ENCODE data around the gene AWAT2.

AWAT2 gene, protein sequence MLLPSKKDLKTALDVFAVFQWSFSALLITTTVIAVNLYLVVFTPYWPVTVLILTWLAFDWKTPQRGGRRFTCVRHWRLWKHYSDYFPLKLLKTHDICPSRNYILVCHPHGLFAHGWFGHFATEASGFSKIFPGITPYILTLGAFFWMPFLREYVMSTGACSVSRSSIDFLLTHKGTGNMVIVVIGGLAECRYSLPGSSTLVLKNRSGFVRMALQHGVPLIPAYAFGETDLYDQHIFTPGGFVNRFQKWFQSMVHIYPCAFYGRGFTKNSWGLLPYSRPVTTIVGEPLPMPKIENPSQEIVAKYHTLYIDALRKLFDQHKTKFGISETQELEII

DNA sequence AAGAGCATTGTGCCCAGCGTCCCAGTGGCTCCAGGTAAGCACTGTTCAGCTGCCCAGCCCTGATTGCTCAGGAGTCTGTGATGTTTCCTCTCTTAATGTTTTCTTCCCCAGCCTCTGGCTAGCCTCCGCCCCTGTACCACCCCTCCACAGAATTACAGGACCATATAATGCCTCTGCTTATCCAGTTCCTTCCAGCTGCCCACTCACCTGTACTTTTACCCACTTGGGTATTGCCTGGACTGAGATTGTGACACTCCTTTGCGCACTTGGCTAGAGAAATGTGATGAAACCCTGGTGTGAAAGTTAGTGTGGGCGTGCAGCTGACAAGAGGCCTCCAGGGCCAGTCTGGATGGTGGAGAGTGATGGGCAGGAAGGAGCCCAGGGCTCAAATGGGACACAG lies at the start of gene AWAT2:
Gene AWAT2 (minus strand): TSS at position 14 of the 400 bp plus-strand sequence. CDS start 6 bp downstream, at position 8.
- no peak for DNase-seq (ENCODE audit: low spot score)

DNA sequence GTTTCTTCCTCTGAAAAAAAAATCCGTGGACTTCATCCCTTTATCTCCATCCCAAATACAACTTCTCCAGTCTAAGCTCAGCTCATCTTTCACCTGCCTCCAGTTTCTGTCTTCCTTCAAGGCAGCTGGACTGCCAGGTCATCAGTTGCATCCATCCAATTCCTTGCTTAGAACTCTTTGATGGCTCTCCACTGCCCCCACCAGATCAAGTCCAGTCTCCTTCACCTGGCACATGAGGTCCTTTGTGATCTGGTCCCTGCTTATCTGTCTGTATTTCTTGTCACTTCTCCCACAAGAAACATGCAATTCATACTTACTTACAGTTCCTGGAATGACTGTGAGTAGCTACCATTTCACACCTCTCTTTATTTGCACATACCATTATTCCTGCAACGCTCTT lies 46.3 kb upstream of the AWAT2 start:
- DNase-seq (ENCODE audit: low spot score), result peak; percentile 42

DNA sequence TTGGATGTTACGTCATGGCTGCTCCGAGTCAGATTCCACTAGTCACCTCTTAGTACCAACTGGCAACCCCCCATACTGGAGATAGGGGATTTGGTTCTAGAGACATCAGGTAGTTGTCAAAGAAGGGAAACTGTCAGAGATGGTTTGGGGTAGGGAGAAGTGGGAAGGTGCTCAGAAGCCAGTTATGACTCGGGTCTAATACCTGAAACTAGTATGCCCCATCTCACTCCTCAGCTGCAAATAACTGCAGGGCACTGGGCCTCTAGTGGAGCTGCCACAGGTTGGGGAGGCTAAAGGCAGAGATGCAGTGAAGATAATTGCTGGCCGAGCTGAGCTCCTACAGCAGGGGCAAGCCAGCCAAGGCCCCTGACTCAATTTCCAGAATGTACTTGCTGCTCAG lies 42.5 kb upstream of the AWAT2 start:
- no peak for DNase-seq (ENCODE audit: low spot score)

DNA sequence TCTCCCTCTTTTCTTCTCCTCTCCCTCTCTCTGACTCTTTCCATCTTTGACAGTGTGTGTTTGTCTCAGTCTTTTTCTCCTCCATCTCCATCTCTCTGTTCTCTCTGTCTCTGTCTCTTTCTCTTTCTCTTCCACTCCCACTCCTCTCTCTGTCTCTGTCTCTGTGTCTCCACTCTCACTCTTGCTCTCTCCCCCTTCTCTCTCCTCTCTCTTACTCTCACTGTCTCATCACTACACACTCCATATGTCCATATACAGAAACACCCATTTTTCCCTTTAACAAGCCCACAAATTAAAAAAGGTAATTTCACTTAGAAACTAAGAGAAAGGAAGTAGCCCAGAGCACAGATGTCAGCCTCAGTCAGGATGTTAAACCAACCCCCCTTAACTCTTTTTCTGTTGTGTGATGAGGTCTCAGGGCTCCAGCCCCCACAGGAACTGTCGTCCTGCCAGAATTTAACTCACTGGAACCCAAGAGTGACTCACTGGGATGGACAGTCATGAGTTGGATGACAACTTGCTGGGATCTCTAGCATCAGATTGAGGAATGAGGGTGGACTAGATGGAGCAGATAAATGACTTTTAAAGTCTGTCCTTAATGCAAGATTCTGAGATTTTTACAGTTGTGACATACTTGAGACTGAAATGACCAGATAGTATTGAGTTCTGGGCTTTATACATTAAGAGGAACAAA lies 40.0 kb upstream of the AWAT2 start:
- DNase-seq (ENCODE audit: low spot score), result no peak

DNA sequence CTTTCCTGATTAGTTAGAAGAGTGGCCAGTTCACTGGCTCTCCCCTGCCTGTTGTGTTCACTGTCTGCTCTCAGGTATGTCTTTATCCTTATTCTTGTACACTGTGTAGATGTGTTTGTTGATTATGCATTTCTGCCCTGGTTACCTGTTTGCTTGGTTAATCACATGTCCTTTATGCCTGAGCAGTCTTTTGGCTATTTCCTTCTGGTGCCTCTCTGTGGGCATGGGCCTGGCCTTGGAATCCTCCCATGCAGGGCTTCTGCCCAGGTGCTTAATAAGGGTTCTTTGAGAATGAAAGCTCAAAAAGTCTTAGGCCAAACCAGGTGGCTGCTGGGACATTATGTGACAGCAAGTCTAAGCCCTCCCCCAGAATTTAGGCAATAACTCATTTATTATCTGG lies 39.0 kb upstream of the AWAT2 start:
- DNase-seq (ENCODE audit: low spot score), result no peak

DNA sequence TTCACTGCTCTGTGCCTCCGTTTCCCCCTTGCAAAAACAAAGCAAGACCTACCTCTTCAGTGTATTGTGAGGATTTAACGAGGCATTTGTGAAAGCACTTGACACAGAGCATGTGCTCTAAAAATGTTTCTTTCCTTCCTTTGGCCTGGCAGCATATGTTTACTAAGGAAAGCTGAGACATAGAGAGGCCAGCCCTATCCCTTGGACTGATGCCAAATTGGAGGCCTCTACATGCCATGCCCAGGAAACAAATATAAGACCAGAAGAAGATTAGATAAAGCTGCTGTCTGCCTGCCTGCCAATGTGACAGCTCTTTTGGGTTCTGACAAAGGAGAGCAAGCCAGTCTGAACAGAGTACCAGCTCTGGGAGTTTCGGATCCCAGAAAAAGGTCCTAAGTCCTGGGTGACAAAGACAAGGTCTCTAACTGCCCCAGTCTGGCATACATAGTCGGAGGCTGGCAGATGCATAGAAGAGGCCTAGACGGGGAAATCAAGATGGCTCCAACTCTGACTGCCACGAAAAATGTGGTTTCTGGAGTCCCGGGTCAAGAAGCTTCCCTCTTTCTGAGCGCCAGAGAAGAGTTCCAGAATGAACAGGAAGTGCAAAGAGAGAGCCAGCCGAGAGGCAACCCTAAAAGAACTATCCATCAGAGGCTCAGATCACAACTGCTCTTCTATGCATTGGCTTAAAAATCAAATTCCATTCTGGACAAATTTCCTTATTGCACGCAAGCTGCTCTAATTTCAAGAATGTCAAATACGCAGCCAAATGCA lies 38.3 kb upstream of the AWAT2 start:
- no peak for DNase-seq (ENCODE audit: low spot score)

DNA sequence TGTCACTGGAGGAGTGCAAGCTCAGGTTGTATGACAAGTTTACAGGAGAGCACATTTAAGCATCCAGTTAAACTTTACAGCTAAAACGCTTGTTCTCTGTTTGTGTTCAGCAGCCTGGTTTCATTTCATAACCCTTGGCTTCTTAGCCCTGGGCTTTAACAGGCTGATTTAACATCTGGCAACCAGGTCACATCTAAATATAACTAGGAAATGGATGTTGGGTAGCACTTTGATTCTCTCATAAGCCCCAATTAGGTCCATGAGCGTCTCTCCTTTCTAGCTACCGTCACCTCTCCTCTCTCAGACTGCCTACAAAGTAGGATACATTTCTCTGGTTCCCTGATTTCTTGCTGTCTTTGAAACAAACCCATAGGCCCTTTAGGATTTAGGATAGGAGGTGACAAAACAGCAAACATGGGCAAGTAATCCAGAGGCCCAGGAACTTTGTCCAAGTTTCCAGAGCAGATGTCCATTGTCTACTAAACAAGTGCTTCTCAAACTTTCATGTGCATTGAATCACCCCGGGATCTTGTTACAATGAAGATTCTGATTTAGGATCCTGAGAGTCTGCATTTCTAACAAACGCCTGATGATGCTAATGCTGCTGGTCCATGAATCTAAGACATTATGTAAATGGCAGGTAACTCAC lies 35.0 kb upstream of the AWAT2 start:
- DNase-seq (ENCODE audit: low spot score), result no peak

DNA sequence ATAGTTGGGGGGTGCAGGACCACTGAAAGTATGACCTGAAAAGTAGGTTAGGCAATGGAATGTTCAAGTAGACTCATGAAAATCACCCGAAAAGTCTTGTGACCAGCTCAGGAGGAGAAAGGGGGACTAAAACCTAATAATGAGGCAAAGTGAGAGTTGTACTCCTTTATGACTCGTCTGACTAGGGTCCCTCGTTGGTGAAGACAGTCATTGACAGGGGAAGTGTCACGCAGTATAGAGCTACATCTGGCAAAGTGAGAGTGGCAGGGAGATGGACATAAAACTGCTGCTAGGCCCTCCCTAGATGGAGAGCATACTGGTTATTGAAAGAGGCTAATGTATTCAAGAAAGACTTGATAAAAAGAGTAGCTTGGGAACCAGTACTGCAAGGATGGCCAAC lies 33.0 kb upstream of the AWAT2 start:
- no peak for DNase-seq (ENCODE audit: low spot score)

DNA sequence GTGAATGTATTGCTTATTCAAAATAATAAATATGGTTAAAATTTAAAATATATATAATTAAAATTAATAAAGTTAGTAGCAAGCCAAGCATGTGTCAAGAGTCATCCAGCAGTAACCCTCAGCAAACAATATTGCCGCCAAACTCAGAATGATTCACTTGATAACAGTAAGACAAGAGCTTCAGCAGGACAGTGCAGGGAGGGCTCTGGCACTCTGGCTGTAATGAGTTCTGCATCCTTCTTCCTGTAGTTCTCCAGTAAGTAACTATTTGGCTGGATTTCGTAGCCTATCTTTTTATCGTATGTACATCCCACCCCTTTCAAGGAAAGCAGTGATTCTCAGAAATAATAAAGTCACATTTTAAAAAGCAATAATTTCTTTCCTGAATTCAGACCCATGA lies 30.1 kb upstream of the AWAT2 start:
- DNase-seq (ENCODE audit: low spot score), result no peak

DNA sequence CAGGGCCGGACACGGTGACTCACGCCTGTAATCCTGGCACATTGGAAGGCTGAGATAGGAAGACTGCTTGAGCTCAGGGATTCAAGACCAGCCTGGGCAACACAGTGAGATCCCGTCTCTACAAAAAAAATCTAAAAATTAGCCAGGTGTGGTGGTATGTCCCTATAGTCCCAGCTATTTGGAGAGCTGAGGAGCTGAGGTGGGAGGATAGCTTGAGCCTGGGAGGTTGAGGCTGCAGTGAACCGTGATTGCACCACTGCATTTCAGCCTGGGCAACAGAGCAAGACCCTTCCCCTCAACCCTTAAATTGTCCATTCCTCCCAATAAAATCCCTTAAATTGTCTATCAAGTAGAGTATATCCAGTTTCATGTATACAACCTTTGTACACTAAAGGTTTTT lies 29.6 kb upstream of the AWAT2 start:
- DNase-seq (ENCODE audit: low spot score), result no peak

DNA sequence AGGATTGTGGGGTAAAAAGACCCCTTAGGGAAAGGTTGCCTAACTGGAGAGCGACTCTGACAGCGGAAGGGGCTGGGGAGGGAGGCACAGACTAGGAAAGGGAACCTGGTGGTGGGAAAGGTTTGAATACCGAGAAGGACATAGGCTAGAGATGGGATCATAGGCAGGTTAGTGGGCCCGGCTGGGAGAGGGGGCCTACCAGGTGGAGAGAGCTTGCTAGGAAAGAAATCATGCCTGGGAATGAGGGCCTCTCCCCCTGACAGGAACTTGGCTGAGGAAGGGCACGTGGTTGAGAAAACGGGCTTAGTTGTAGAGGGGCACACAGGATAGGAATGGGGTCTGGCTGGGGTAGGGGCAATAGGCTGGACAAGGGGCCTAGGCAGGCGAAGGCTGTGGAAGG lies 16.9 kb upstream of the AWAT2 start:
- no peak for DNase-seq (ENCODE audit: low spot score)

DNA sequence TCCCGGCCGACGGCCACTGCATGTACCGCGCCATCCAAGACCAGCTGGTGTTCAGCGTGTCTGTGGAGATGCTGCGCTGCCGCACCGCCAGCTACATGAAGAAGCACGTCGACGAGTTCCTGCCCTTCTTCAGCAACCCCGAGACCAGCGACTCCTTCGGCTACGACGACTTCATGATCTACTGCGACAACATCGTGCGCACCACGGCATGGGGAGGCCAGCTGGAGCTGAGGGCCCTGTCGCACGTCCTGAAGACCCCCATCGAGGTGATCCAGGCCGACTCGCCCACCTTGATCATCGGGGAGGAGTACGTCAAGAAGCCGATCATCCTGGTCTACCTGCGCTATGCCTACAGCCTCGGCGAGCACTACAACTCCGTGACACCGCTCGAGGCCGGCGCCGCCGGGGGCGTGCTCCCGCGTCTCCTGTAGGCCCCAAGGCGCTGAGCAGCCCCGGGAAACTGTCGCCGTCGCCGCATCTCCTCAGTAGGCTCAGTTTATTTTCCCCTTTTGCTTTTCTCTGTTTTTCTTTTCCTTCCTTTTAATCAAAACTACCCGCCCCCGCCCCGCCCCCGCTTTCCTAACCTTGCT lies 13.3 kb upstream of the AWAT2 start:
- no peak for DNase-seq (ENCODE audit: low spot score)

DNA sequence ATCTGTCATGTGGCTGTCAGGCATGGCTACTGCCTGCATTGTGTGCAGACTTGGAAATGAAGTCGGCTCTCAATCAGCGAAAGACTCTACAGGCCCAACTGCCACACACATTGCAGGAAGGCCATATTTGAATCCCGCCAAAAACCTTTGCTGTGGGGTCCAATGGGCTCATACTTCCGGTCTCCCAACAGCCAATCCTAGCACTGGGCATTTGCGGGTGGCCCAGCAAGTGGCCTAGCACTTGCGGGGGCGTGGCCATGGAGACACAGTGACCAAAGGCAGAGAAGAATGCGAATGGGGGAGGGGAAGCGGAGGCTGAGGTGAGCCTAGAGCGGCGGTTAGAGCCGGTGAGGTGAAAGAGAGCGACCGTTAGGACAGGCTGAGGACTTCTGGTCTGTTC lies 12.3 kb upstream of the AWAT2 start, which contains the start of gene OTUD6A:
Gene OTUD6A (plus strand): TSS at position 382 of the 400 bp plus-strand sequence. CDS start 68 bp downstream, outside the sequence.
- no peak for DNase-seq (ENCODE audit: low spot score)

DNA sequence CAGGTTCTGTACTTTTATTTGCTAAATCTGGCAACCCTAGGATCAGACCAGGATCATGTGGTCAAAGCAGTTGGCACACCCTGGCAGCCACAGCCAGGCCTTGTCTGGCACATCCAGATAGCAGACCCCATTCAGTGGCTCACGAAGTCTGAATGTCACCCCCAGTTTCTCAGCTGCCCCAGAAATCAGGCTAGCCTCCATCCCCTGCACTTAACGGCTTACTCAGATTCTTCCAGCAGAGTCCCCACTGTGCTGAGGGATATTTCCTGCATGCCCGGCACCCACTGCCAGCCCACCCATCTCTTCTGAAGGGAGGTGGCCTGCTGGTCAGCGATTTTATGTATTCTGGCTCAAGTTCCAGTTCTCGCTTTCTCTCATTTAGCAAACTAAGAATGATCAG lies 4.7 kb upstream of the AWAT2 start:
- DNase-seq (ENCODE audit: low spot score), result no peak

DNA sequence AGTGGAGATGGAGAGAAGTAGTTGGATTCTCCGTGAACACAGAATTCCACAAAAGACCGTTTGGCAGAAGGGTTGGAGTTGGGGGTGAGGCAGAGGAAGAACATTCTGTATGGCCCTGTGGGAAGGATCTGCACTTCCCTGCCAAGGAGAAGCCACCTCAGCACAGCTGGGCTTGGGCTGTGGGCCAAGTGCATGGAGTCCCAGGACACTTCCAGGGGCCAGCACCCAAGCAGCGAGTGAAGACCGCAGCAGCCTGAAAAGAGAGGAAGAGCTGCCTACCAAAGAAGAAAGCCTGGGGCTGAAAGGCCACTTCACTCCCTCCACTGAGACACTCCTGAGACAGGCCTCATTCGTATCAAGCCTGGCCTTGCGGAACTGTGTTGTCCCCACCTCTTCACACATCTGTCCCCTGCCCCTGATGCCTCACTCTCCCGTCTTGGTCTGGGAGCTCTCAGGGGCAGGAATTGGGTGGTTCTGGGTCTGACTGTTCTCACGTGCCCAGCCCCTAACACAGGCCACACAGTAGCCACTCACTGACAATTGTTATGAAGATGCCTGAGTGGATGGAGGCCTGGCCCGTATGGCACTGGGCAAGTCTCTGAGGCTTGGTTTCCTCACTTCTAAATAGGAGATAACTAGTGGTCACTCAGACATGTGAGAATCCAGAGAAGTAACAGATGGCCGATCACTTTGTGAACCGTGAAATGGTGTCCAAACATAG lies 3.3 kb upstream of the AWAT2 start:
- DNase-seq (ENCODE audit: low spot score), result no peak

DNA sequence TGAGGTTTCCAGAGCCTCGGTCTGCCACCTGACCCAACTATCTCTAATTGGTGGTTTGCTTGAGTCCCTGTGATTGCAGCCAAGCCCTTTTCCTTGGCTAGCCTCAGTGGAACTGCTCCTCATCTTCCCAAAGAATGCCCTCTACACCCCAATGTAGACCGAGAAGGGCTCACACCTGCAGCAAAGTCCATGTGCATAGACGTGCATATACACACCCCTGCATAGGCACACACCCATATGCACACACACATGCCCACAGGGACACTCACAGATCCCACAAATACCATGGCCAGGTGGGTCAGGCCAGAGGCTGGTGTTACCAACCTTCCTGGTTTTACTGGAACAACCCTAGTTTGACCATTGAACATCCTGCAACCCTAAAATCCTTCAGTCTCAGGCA lies 332 bp downstream of the AWAT2 start:
- no peak for DNase-seq (ENCODE audit: low spot score)

DNA sequence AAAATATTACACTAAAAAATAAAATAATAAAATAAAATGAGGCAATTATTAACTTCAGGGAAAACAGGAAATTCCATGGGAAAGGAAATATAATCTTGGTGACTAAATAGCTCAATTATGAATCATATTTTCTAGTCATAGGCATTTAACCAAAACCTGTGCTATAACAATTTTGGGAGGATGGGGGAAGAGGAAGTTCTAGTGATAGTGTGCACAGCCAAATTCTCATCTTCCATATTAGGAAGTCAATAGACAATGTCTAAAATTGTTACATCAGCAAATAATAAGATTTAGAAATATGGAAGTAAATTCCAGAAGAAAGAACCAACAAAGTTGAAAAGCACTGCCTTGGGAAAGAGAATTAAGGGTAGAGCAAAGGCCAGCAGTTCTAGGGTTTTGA lies 2.8 kb downstream of the AWAT2 start:
- DNase-seq (ENCODE audit: low spot score), result no peak

DNA sequence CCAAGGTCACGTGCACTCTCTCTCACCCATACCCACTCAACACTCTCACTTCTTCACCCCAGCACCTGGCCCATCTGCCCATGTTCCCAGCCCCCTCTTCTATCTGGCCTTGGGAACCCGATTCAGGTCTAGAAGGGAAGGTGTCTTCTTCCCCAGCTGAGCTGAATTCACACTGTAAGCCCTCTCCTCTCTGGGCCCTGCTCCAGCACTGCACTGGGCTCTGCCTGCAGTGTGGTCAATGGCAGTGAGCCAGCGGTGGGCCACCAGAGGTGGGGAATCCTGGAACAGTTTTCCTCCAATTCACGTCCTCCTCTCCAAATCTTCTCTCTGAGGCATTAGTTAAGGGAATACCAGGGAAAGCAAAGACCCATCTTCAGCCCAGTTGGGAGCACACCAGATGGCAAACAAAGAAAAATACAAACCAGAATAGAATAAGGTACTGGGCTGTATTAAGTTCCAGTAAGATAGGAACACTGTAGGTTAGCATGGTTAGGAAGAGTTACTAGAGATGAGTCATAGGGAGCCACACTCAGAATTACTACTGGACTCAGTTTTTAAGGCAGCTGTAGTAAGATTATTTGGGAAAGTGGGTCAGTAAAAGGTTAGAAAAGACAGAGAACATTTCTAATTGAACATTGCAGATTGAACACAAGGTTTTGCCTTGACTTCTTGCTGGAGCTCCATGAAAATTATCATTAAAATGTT lies 5.0 kb downstream of the AWAT2 start:
- DNase-seq (ENCODE audit: low spot score), result no peak

DNA sequence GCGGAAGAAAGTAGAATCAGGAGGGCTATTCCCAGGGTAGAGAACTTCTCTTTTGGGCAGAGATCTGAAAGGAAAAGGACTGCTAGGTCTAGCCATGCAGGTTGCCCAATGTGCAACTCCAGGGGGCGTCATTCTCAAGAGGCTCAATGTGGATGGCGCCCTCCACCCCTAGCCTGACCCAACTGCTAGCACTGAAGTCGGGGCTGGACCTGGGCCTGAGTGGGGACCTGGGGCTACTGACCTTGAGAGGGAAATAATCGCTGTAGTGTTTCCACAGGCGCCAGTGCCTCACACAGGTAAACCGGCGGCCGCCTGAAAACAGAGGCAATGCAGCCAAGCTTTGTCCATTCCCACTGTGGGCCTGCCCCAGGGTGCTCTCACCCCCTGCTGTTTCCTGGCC lies 6.1 kb downstream of the AWAT2 start:
- DNase-seq (ENCODE audit: low spot score), result no peak
